Measurements from ENCODE around the gene RASA3. TPM values are rescaled to one million over a fixed set of nuclear protein-coding genes. Genes with fewer than 3 reads are reported as not detected.

RASA3 gene
- total RNA-seq, 1 donor from 2014 or later: 2.9 TPM

GRCh38 chr13:113979791-113980471 lies 152.5 kb downstream of the RASA3 start:
- DNase-seq (ENCODE audit: low spot score): no peak
- H3K27ac Mint-ChIP-seq: no peak overlapping the region
- no peak overlapping the region for H3K4me3 Mint-ChIP-seq
- no peaks in the 10 kb centered on the region for H3K9me3 Mint-ChIP-seq
- peaks cover 2% of the 10 kb centered on the region for H3K27me3 Mint-ChIP-seq (ENCODE audit: insufficient read depth, low read depth)
- H3K9ac ChIP-seq: no peak overlapping the region
- no peaks in the 10 kb centered on the region for H3K27me3 ChIP-seq
- H3K4me1 Mint-ChIP-seq: peaks cover 3% of the 10 kb centered on the region
- no peaks in the 10 kb centered on the region for H3K4me1 ChIP-seq
- no peaks in the 10 kb centered on the region for H3K36me3 ChIP-seq
- TF ChIP-seq EZH2 (IDR thresholded peaks at IDR 0.05) (no peak), EZH2phosphoT487 (IDR thresholded peaks at IDR 0.05) (no peak)
- TF ChIP-seq, protein P1, sequence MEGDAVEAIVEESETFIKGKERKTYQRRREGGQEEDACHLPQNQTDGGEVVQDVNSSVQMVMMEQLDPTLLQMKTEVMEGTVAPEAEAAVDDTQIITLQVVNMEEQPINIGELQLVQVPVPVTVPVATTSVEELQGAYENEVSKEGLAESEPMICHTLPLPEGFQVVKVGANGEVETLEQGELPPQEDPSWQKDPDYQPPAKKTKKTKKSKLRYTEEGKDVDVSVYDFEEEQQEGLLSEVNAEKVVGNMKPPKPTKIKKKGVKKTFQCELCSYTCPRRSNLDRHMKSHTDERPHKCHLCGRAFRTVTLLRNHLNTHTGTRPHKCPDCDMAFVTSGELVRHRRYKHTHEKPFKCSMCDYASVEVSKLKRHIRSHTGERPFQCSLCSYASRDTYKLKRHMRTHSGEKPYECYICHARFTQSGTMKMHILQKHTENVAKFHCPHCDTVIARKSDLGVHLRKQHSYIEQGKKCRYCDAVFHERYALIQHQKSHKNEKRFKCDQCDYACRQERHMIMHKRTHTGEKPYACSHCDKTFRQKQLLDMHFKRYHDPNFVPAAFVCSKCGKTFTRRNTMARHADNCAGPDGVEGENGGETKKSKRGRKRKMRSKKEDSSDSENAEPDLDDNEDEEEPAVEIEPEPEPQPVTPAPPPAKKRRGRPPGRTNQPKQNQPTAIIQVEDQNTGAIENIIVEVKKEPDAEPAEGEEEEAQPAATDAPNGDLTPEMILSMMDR (IDR thresholded peaks at IDR 0.05): no peak
- no peaks in the 10 kb centered on the region for H4K20me1 ChIP-seq (ENCODE audit: low read depth)
- no peaks in the 10 kb centered on the region for H3F3A ChIP-seq (ENCODE audit: low read depth)
- no peak overlapping the region for H2AFZ ChIP-seq (replicated peaks)
- no peak overlapping the region for H3K27ac ChIP-seq
- H3K79me2 ChIP-seq (ENCODE audit: low read depth): no peaks in the 10 kb centered on the region
- no peaks in the 10 kb centered on the region for H3K9me3 ChIP-seq (ENCODE audit: low read depth)
- H3K4me3 ChIP-seq: no peak overlapping the region
- H3K36me3 Mint-ChIP-seq: peaks cover 31% of the 10 kb centered on the region
- H3K4me2 ChIP-seq: no peak overlapping the region

- no peak overlapping the region for H3K27ac Mint-ChIP-seq
- no peak overlapping the region for H3K4me3 Mint-ChIP-seq
These were observed 153.5 kb downstream of the RASA3 start for GRCh38 chr13:113978741-113979481.

DNA sequence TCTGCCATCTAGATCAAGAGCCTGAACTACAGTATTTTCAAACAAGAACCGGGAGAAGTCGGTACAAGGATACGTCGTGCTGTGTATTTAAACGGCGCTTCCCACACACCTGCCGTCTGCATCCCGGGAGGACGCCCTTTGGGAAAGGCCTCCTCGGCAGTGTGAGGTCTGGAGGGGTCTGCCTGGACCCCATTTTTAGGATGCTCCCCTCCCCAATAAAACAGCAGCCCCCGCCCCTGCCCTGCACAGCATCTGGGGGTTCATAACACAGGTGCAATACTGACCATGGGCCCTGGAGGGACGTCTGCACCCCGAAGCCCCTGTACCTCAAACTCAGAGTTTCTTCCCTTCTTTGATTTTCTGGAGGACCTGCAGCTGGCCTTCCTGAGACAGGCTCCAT lies 154.4 kb downstream of the RASA3 start:
- peaks cover 29% of the 10 kb centered on the region for H3K36me3 Mint-ChIP-seq
- no peak overlapping the region for H3K4me2 ChIP-seq
- H3K9ac ChIP-seq: no peak overlapping the region
- no peak overlapping the region for H3K4me3 Mint-ChIP-seq
- DNase-seq (ENCODE audit: low spot score): no peak
- TF ChIP-seq EZH2 (IDR thresholded peaks at IDR 0.05) (no peak), EZH2phosphoT487 (IDR thresholded peaks at IDR 0.05) (no peak)
- TF ChIP-seq, protein P1 (IDR thresholded peaks at IDR 0.05): no peak
- no peaks in the 10 kb centered on the region for H4K20me1 ChIP-seq (ENCODE audit: low read depth)
- no peaks in the 10 kb centered on the region for H3F3A ChIP-seq (ENCODE audit: low read depth)
- H3K27ac Mint-ChIP-seq: peak overlapping the region; percentile 29
- H2AFZ ChIP-seq (replicated peaks): no peak overlapping the region
- H3K9me3 Mint-ChIP-seq: no peaks in the 10 kb centered on the region
- H3K4me1 Mint-ChIP-seq: peaks cover 3% of the 10 kb centered on the region
- H3K9me3 ChIP-seq (ENCODE audit: low read depth): no peaks in the 10 kb centered on the region
- no peaks in the 10 kb centered on the region for H3K27me3 ChIP-seq
- no peaks in the 10 kb centered on the region for H3K79me2 ChIP-seq (ENCODE audit: low read depth)
- no peak overlapping the region for H3K4me3 ChIP-seq
- H3K27me3 Mint-ChIP-seq (ENCODE audit: insufficient read depth, low read depth): peaks cover 3% of the 10 kb centered on the region
- no peaks in the 10 kb centered on the region for H3K36me3 ChIP-seq
- no peak overlapping the region for H3K27ac ChIP-seq
- no peaks in the 10 kb centered on the region for H3K4me1 ChIP-seq

More at GRCh38 chr13:113978741-113979481, 153.5 kb downstream of the RASA3 start:
- Histone ChIP-seq H3K4me2 (no peak overlapping the region), H3K9ac (no peak overlapping the region), H3K27me3 (no peaks in the 10 kb centered on the region), H3K36me3 (no peaks in the 10 kb centered on the region), H3K4me1 (no peaks in the 10 kb centered on the region), H3K9me3 (ENCODE audit: low read depth) (no peaks in the 10 kb centered on the region), H2AFZ (replicated peaks) (no peak overlapping the region), H3K27ac (no peak overlapping the region), H3F3A (ENCODE audit: low read depth) (no peaks in the 10 kb centered on the region), H3K79me2 (ENCODE audit: low read depth) (no peaks in the 10 kb centered on the region), H4K20me1 (ENCODE audit: low read depth) (no peaks in the 10 kb centered on the region), H3K4me3 (no peak overlapping the region)
- TF ChIP-seq EZH2phosphoT487 (IDR thresholded peaks at IDR 0.05) (no peak), EZH2 (IDR thresholded peaks at IDR 0.05) (no peak)
- TF ChIP-seq, protein P1 (IDR thresholded peaks at IDR 0.05): no peak
- no peak for DNase-seq (ENCODE audit: low spot score)
- peaks cover 3% of the 10 kb centered on the region for H3K4me1 Mint-ChIP-seq
- peaks cover 3% of the 10 kb centered on the region for H3K27me3 Mint-ChIP-seq (ENCODE audit: insufficient read depth, low read depth)
- H3K9me3 Mint-ChIP-seq: no peaks in the 10 kb centered on the region
- peaks cover 29% of the 10 kb centered on the region for H3K36me3 Mint-ChIP-seq

Measured in neural progenitor cell (in vitro differentiated cells).